GM18505 (cell line): ENCODE data around the gene ITPKB.
"Not testable (repeated sequence)": the region's sequence is repeated elsewhere in the genome, so short reads cannot be mapped to it uniquely, and the experiment has no call there.

Experiments used
- ATAC-seq: cut with Tn5 transposase; IDR thresholded peaks from one replicate; pipeline ENCODE4 v1.9.1; 2021; ENCODE audit not compliant: unreplicated experiment
- POLR2A ChIP-seq: IDR thresholded peaks from 4 replicates; pipeline ENCODE4 v1.6.1; 2011; ENCODE audit warnings: borderline replicate concordance; ENCODE audit not compliant: insufficient read depth, insufficient read length; ENCODE audit errors: extremely low read depth

The ITPKB gene

GRCh38 chr1:226738995-226739695 is at the start of gene ITPKB:
Gene ITPKB (minus strand): TSS chr1:226739282. CDS start chr1:226737458, 1,824 bp downstream.
- peak; percentile 18 for ATAC-seq
- TF ChIP-seq POLR2A, result peak; percentile 41

GRCh38 chr1:226787638-226788037 is 48.6 kb upstream of the ITPKB start:
- TF ChIP-seq POLR2A, result no peak
- ATAC-seq, result no peak

DNA sequence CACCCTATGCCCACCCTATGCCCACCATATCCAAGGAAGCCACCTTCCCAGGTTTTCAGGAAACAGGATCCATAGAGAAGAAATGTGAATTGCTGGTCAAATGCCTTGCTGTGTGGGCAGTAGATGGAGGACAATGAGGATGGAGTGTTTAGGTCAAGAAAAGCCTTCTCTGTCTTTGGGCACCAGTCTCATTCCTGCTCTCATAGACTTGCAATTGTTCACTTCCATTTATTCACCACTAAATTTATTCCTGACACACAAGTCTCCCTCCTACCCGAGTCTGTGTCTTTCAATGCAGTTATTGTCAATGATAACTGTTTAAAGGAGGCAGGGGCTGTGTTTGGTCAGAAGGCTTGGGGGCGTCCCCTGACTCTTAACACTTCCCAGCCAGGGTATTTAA is 48.0 kb upstream of the ITPKB start:
- no peak for TF ChIP-seq POLR2A
- ATAC-seq, result no peak

DNA sequence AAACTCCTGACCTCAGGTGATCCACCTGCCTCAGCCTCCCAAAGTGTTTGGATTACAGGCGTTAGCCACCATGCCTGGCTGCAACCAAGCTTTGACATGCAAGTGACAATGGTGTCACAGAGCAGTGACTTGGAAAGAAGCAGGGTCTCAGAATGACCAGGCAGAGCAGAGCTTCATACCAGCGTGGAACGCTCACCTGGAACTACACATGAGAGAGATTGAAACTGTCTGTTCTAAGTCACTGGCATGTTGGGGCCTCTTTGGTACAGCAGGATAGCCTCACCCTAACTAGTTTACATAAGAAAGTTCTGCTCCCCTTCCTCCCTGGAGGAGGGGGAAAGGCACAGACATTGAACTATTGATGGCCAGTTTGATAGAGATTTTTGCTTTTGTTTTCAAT is 47.5 kb upstream of the ITPKB start:
- ATAC-seq, result peak; percentile 87
- no peak for TF ChIP-seq POLR2A

- ATAC-seq, result no peak
- TF ChIP-seq POLR2A, result no peak
These were observed 46.7 kb upstream of the ITPKB start for GRCh38 chr1:226785805-226786204.

DNA sequence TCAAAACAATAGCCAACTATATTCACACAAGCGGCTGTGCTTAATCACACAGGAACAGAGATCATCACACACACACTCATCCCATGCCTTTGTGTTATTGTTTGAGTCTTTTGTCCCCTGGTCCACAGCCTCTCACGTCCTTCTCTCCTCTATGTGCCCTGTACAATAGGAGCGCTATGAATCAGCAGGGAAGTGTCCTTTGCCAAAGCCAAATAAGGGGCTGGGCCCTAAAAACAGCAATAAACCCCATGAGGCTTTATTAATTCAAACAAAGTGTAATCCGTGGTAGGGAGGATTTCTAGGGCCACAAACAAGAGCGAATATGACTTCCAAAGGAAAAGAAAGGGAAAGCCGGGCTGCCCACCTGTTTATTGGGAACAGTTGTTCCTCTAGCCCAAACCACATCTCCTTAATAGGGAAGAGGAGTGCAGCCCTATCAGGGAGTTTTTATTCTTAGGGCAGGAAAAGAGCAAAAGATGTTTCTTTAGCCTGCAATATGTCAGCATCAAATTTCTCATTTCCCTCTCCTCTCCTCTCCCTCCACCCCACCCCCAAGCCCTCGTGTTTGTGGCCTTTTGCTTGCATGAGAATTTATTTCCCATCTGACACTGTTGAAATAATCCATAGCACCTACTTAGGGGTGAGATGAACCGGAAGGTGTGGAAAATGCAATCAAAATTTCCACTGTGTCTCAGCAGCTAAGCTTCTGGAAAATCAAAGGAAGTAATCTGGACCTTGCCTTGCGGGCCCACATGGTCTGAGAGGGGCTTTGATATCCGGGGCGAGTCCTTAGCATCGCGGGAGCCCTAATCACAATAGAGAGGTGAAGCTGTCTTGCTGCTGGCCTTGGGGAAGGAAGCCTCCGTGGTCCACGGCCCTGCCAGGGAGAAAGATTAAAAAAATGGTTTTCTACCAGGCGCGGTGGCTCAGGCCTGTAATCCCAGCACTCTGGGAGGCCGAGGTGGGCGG is 45.3 kb upstream of the ITPKB start:
- no peak for ATAC-seq
- TF ChIP-seq POLR2A, result no peak

GRCh38 chr1:226782845-226783601 is 43.9 kb upstream of the ITPKB start:
- TF ChIP-seq POLR2A, result no peak
- ATAC-seq, result no peak

GRCh38 chr1:226781937-226782609 is 43.0 kb upstream of the ITPKB start:
- no peak for ATAC-seq
- TF ChIP-seq POLR2A, result no peak

DNA sequence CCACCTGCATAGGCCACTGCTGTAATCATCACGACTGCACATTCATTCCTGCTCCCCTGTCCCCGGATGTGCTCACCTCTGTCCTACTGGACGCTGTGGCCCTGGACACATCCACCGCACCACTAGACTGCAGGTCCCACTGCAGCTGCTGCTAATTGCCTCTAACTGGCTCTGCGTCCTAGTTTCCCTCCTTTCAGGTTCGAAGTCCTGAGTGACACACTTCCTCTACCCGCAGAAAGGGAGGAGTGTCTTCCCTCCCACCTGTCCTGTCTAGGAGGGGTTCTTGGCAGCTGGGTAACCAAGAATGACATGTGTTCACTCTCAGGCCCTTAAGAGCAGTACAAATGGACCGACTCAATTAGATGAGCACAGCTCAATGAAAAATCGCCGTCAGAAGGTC is 40.5 kb upstream of the ITPKB start:
- ATAC-seq, result no peak
- no peak for TF ChIP-seq POLR2A

GRCh38 chr1:226778657-226779058 is 39.6 kb upstream of the ITPKB start:
- no peak for TF ChIP-seq POLR2A
- ATAC-seq, result no peak

GRCh38 chr1:226776975-226777374 is 37.9 kb upstream of the ITPKB start:
- TF ChIP-seq POLR2A, result no peak
- no peak for ATAC-seq

GRCh38 chr1:226776066-226776465 is 37.0 kb upstream of the ITPKB start:
- no peak for ATAC-seq
- no peak for TF ChIP-seq POLR2A

DNA sequence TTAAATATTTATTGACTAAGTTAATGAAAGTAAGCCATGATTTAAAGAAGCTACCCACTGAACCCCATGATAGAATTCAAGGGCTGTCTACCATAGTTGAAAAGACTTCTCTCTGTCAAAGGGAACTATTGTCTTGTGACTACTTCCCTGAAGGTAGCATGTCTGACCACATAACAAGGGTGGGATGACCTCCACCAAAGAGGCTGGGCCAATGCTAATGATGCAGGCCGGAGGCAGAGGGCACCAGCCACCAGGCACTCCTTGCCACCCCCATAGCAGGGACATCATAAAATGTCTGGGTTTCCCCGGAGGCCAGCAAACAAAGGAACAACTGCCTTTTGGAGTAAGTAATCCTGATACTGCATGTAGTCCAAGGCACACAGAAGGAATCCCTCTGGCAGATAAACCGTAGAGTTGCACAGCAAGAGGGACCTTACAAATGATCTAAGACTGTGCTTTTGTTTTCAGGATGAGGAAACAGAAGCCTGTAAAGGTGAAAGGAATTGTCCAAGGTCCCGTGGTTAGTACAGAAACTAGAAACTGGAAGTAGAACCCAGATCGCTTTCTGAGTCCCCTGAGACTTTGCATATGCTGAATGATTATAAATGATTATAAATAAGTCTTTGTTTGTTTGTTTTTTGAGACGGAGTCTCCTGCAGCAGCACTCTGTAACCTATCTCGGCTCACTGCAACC is 33.5 kb upstream of the ITPKB start:
- ATAC-seq, result peak; percentile 74
- no peak for TF ChIP-seq POLR2A

- ATAC-seq, result not testable (repeated sequence)
These were observed 28.1 kb upstream of the ITPKB start for GRCh38 chr1:226767170-226767569.
